Tibial nerve (tissue), 3 donors: ENCODE measurements around the gene SH2D3A.

Experiments
- CTCF ChIP-seq, 5 experiments: fragments of 200-600 bp in 3 of 5; fragments of 450-650 bp in 2 of 5; sonication (generic) in 3 of 5; IDR thresholded peaks; one replicate each; pipeline ENCODE4 v1.5.1; 2016 to 2019; ENCODE audit warnings: antibody characterized with exemption in 5 of 5, mild to moderate bottlenecking in 3 of 5, moderate library complexity in 2 of 5
- POLR2A ChIP-seq, 2 donors: fragments of 450-650 bp; IDR thresholded peaks; one replicate each; pipeline ENCODE4 v1.6.1; 2017; ENCODE audit warnings: antibody characterized with exemption in 2 of 2, mild to moderate bottlenecking in 2 of 2, moderate library complexity in 2 of 2

- TF ChIP-seq CTCF (IDR thresholded peaks at IDR 0.05) (peak in 2 of 5 experiments; percentile 10 to 49), POLR2A (IDR thresholded peaks at IDR 0.05) (no peak)
Observed at GRCh38 chr19:6744381-6745301, 22.6 kb downstream of the SH2D3A start.
